ENCODE results near the gene PIAS1. TPM values are rescaled to one million over a fixed set of nuclear protein-coding genes. Genes with fewer than 3 reads are reported as not detected.
"Not testable (repeated sequence)": the region's sequence is repeated elsewhere in the genome, so short reads cannot be mapped to it uniquely, and the experiment has no call there.

PIAS1 gene
- total and polyA plus RNA-seq, 2 donors from 2014 or later = 10.6 to 44.3 TPM

- Histone ChIP-seq H3K27me3 (ENCODE audit: control insufficient read depth, insufficient read depth, low read length) (no peaks in the 10 kb centered on the region), H3K4me1 (ENCODE audit: control insufficient read depth in 2 of 3, insufficient read depth in 2 of 3, low read depth in 1 of 3, low read length in 3 of 3) (no peaks in the 10 kb centered on the region), H3K4me3 (ENCODE audit: low read length in 3 of 3) (no peak overlapping the region), H3K27ac (ENCODE audit: low read depth in 2 of 2, low read length in 2 of 2) (no peak overlapping the region), H3K9me3 (ENCODE audit: control insufficient read depth in 2 of 3, insufficient read depth in 1 of 3, low read length in 3 of 3) (no peaks in the 10 kb centered on the region), H3K9ac (ENCODE audit: low read length in 3 of 3) (no peak overlapping the region), H3K36me3 (ENCODE audit: control insufficient read depth in 2 of 3, insufficient read depth in 3 of 3, low read length in 3 of 3) (peaks cover 0 to 2% (median 0%) of the 10 kb centered on the region in 3 donors)
- no peak for TF ChIP-seq CTCF (IDR thresholded peaks at IDR 0.05; ENCODE audit: borderline replicate concordance, extremely low read depth, insufficient read depth)
- intact Hi-C loops (cut with DNase I) = no loop called here
- FAIRE-seq (no peak), DNase-seq (no peak)
Measured at GRCh38 chr15:68220967-68221366, 166.9 kb downstream of the PIAS1 start.

- H3K27me3 ChIP-seq (ENCODE audit: control insufficient read depth, insufficient read depth, low read length); H3K4me1 ChIP-seq (ENCODE audit: control insufficient read depth in 2 of 3, insufficient read depth in 2 of 3, low read depth in 1 of 3, low read length in 3 of 3); H3K4me3 ChIP-seq (ENCODE audit: low read length in 3 of 3); H3K27ac ChIP-seq (ENCODE audit: low read depth in 2 of 2, low read length in 2 of 2); FAIRE-seq; H3K36me3 ChIP-seq (ENCODE audit: control insufficient read depth in 2 of 3, insufficient read depth in 3 of 3, low read length in 3 of 3); H3K9ac ChIP-seq (ENCODE audit: low read length in 3 of 3); H3K9me3 ChIP-seq (ENCODE audit: control insufficient read depth in 2 of 3, insufficient read depth in 1 of 3, low read length in 3 of 3); intact Hi-C loops (cut with DNase I): not testable (repeated sequence)
- DNase-seq = peak in 1 of 5 donors; percentile 70
Measured at GRCh38 chr15:68221530-68222431, 167.7 kb downstream of the PIAS1 start.

GRCh38 chr15:68222432-68222743 is 168.3 kb downstream of the PIAS1 start:
- H3K27ac ChIP-seq (ENCODE audit: low read depth in 2 of 2, low read length in 2 of 2); intact Hi-C loops (cut with DNase I); H3K9me3 ChIP-seq (ENCODE audit: control insufficient read depth in 2 of 3, insufficient read depth in 1 of 3, low read length in 3 of 3); FAIRE-seq; H3K9ac ChIP-seq (ENCODE audit: low read length in 3 of 3); H3K36me3 ChIP-seq (ENCODE audit: control insufficient read depth in 2 of 3, insufficient read depth in 3 of 3, low read length in 3 of 3); H3K27me3 ChIP-seq (ENCODE audit: control insufficient read depth, insufficient read depth, low read length); H3K4me3 ChIP-seq (ENCODE audit: low read length in 3 of 3); H3K4me1 ChIP-seq (ENCODE audit: control insufficient read depth in 2 of 3, insufficient read depth in 2 of 3, low read depth in 1 of 3, low read length in 3 of 3): not testable (repeated sequence)
- DNase-seq = peak in 1 of 5 donors; percentile 26

GRCh38 chr15:68223171-68223570 is 169.1 kb downstream of the PIAS1 start:
- Histone ChIP-seq H3K27me3 (ENCODE audit: control insufficient read depth, insufficient read depth, low read length) (no peaks in the 10 kb centered on the region), H3K4me3 (ENCODE audit: low read length in 3 of 3) (no peak overlapping the region), H3K9me3 (ENCODE audit: control insufficient read depth in 2 of 3, insufficient read depth in 1 of 3, low read length in 3 of 3) (no peaks in the 10 kb centered on the region), H3K9ac (ENCODE audit: low read length in 3 of 3) (no peak overlapping the region), H3K36me3 (ENCODE audit: control insufficient read depth in 2 of 3, insufficient read depth in 3 of 3, low read length in 3 of 3) (no peaks in the 10 kb centered on the region), H3K4me1 (ENCODE audit: control insufficient read depth in 2 of 3, insufficient read depth in 2 of 3, low read depth in 1 of 3, low read length in 3 of 3) (peaks cover 0 to 6% (median 5%) of the 10 kb centered on the region in 3 donors), H3K27ac (ENCODE audit: low read depth in 2 of 2, low read length in 2 of 2) (no peak overlapping the region)
- no peak for FAIRE-seq
- peak in 1 of 5 donors; percentile 30 for DNase-seq
- no peak for TF ChIP-seq CTCF (IDR thresholded peaks at IDR 0.05; ENCODE audit: borderline replicate concordance, extremely low read depth, insufficient read depth)
- intact Hi-C loops (cut with DNase I) = no loop called here
